Measurements from ENCODE around the gene LPP.

DNA sequence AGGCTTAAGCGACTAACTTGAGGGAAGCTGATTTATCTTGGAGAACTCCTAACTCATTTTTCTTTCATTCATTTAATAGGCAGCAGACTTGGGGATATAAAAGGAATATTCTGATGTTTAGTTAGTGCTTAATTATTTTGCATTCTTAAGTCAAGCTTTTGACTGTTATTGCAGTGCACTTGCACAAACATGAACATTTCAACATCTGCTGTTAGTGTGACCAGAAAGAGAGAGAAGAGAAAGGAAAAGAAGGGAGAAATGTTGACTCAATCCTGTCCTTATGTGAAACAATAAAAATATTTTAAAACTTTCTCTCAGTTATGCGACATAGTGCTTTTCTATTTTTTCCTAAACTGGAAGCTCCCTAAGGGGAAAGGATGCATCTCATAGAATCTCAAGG lies 507.8 kb downstream of the LPP start:
- TF ChIP-seq, protein P1, sequence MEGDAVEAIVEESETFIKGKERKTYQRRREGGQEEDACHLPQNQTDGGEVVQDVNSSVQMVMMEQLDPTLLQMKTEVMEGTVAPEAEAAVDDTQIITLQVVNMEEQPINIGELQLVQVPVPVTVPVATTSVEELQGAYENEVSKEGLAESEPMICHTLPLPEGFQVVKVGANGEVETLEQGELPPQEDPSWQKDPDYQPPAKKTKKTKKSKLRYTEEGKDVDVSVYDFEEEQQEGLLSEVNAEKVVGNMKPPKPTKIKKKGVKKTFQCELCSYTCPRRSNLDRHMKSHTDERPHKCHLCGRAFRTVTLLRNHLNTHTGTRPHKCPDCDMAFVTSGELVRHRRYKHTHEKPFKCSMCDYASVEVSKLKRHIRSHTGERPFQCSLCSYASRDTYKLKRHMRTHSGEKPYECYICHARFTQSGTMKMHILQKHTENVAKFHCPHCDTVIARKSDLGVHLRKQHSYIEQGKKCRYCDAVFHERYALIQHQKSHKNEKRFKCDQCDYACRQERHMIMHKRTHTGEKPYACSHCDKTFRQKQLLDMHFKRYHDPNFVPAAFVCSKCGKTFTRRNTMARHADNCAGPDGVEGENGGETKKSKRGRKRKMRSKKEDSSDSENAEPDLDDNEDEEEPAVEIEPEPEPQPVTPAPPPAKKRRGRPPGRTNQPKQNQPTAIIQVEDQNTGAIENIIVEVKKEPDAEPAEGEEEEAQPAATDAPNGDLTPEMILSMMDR (conservative IDR thresholded peaks at IDR 0.05): no peak
- TF ChIP-seq EZH2 (IDR thresholded peaks at IDR 0.05; ENCODE audit: low read depth): no peak

Measured in PC-9 (cell line).